DOHH2 (cell line): Measurements from ENCODE around the gene ZNF236.
A peak's percentile ranks its signal among the peaks of the same experiment; 100 is the strongest.

Experiments
- H3F3A ChIP-seq: fragments of 200-600 bp; sonication (generic), shearing (Covaris generic); 2 replicates; pipeline ENCODE4 v1.6.0; 2016; ENCODE audit warnings: antibody characterized with exemption, mild to moderate bottlenecking; ENCODE audit not compliant: control insufficient read depth, insufficient read depth
- H3K27ac ChIP-seq: fragments of 200-600 bp; sonication (generic); 2 replicates; pipeline ENCODE4 v1.5.1; 2014; ENCODE audit warnings: low read depth, mild to moderate bottlenecking, low read length, moderate library complexity
- H3K27me3 ChIP-seq: fragments of 200-600 bp; sonication (generic); 2 replicates; pipeline ENCODE4 v1.6.1; 2014; ENCODE audit warnings: mild to moderate bottlenecking, low read length, mixed read lengths; ENCODE audit not compliant: control insufficient read depth
- H3K36me3 ChIP-seq: fragments of 200-600 bp; sonication (generic); 2 replicates; pipeline ENCODE4 v1.6.1; 2014; ENCODE audit warnings: mild to moderate bottlenecking, low read length, moderate library complexity, mixed read lengths; ENCODE audit not compliant: control insufficient read depth
- H3K4me1 ChIP-seq: fragments of 200-600 bp; sonication (generic); 2 replicates; pipeline ENCODE4 v1.6.1; 2014; ENCODE audit warnings: mild to moderate bottlenecking, low read length, mixed read lengths; ENCODE audit not compliant: control insufficient read depth
- H3K4me2 ChIP-seq: fragments of 200-600 bp; sonication (generic); 2 replicates; pipeline ENCODE4 v1.6.0; 2014; ENCODE audit warnings: mild to moderate bottlenecking, low read length, moderate library complexity
- H3K4me3 ChIP-seq: fragments of 200-600 bp; sonication (generic); 2 replicates; pipeline ENCODE4 v1.5.1; 2014; ENCODE audit warnings: mild to moderate bottlenecking, low read length, mixed read lengths
- H3K79me2 ChIP-seq: fragments of 200-600 bp; sonication (generic); 2 replicates; pipeline ENCODE4 v1.6.1; 2014; ENCODE audit warnings: mild to moderate bottlenecking, low read length, mixed read lengths; ENCODE audit not compliant: control insufficient read depth
- H3K9me2 ChIP-seq: fragments of 200-600 bp; sonication (generic); replicated peaks from 2 replicates; pipeline ENCODE4 v1.6.1; 2014; ENCODE audit warnings: mild to moderate bottlenecking, low read length, mixed read lengths; ENCODE audit not compliant: control insufficient read depth
- H3K9me3 ChIP-seq: fragments of 200-600 bp; sonication (generic); 2 replicates; pipeline ENCODE4 v1.6.1; 2014; ENCODE audit warnings: antibody characterized with exemption, low read length, mixed read lengths; ENCODE audit not compliant: control insufficient read depth, insufficient read depth
- H4K20me1 ChIP-seq: fragments of 200-600 bp; sonication (generic); 2 replicates; pipeline ENCODE4 v1.6.0; 2014; ENCODE audit warnings: low read depth, mild to moderate bottlenecking, antibody characterized with exemption, low read length, moderate library complexity; ENCODE audit not compliant: control insufficient read depth, insufficient read depth
- EZH2phosphoT487 ChIP-seq: fragments of 200-600 bp; sonication (generic); IDR thresholded peaks from 2 replicates; pipeline ENCODE4 v1.6.1; 2017; ENCODE audit warnings: borderline replicate concordance, mild to moderate bottlenecking, antibody characterized with exemption, low read length, moderate library complexity, mixed read lengths
- TF ChIP-seq, protein P1 (sequence below): fragments of 200-600 bp; sonication (generic); IDR thresholded peaks from one replicate; pipeline ENCODE4 v1.5.1; 2014; ENCODE audit warnings: antibody characterized with exemption, mild to moderate bottlenecking, low read depth, low read length; ENCODE audit not compliant: poor library complexity, severe bottlenecking

Gene ZNF236

DNA sequence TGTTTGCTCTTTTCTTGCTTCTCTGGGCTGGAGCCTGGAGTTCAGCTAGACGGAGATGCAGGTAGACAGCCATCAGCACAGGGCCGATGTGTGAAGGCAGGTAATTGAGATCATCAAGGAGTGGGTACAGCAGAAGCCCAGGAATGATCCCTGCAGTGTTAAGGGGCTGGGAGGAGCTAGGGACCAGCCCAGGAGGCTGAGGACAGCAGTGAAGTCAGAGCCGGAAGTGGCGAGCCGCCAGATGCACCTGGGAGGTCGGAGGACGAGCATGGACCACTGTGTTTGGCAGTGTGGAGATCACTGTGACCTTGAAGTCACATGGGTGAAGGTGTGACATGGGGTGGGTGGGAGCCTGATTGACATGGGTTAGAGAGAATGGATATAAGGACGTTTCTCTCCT is 6.2 kb upstream of the ZNF236 start:
- Histone ChIP-seq H3K9me2 (no peaks in the 10 kb centered on the region), H3K79me2 (peaks cover 48% of the 10 kb centered on the region), H3K4me2 (no peak overlapping the region), H4K20me1 (no peaks in the 10 kb centered on the region), H3K27ac (no peak overlapping the region), H3F3A (no peaks in the 10 kb centered on the region), H3K27me3 (no peaks in the 10 kb centered on the region), H3K36me3 (peaks cover 26% of the 10 kb centered on the region), H3K4me1 (peaks cover 10% of the 10 kb centered on the region), H3K4me3 (no peak overlapping the region), H3K9me3 (no peaks in the 10 kb centered on the region)
- TF ChIP-seq, protein P1, sequence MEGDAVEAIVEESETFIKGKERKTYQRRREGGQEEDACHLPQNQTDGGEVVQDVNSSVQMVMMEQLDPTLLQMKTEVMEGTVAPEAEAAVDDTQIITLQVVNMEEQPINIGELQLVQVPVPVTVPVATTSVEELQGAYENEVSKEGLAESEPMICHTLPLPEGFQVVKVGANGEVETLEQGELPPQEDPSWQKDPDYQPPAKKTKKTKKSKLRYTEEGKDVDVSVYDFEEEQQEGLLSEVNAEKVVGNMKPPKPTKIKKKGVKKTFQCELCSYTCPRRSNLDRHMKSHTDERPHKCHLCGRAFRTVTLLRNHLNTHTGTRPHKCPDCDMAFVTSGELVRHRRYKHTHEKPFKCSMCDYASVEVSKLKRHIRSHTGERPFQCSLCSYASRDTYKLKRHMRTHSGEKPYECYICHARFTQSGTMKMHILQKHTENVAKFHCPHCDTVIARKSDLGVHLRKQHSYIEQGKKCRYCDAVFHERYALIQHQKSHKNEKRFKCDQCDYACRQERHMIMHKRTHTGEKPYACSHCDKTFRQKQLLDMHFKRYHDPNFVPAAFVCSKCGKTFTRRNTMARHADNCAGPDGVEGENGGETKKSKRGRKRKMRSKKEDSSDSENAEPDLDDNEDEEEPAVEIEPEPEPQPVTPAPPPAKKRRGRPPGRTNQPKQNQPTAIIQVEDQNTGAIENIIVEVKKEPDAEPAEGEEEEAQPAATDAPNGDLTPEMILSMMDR, result no peak
- no peak for TF ChIP-seq EZH2phosphoT487

DNA sequence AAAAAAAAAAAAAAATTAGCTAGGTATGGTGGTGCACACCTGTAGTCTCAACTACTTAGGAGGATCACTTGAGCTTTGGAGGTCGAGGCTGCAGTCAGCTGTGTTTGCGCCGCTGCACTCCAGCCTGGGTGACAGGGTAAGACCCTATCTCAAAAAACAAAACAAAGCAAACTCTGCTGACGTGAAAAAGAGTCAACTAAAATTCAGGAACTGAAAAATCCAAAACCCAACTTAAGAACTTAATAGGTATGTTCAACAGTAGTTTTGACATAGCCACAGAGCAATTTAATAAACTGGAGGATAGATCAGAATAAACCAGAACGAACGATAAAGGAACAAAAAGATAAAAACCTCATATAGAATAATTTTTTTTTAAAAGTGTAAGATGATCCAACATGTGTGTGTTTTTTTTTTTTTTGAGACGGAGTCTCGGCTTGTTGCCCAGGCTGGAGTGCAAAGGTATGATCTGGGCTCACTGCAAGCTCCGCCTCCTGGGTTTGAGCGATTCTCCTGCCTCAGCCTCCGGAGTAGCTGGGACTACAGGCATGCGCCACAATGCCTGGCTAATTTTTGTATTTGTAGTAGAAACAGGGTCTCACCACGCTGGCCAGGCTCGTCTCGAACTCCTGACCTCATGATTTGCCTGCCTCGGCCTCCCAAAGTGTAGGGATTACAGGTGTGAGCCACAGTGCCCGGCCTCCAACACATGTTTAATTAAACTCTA is 4.3 kb upstream of the ZNF236 start:
- Histone ChIP-seq H3K9me2 (no peaks in the 10 kb centered on the region), H4K20me1 (no peaks in the 10 kb centered on the region), H3K79me2 (peaks cover 58% of the 10 kb centered on the region), H3F3A (no peaks in the 10 kb centered on the region), H3K4me1 (peaks cover 10% of the 10 kb centered on the region), H3K9me3 (no peaks in the 10 kb centered on the region), H3K36me3 (peaks cover 32% of the 10 kb centered on the region), H3K27ac (no peak overlapping the region), H3K27me3 (no peaks in the 10 kb centered on the region), H3K4me2 (no peak overlapping the region), H3K4me3 (no peak overlapping the region)
- TF ChIP-seq EZH2phosphoT487, result no peak
- TF ChIP-seq, protein P1, result no peak

DNA sequence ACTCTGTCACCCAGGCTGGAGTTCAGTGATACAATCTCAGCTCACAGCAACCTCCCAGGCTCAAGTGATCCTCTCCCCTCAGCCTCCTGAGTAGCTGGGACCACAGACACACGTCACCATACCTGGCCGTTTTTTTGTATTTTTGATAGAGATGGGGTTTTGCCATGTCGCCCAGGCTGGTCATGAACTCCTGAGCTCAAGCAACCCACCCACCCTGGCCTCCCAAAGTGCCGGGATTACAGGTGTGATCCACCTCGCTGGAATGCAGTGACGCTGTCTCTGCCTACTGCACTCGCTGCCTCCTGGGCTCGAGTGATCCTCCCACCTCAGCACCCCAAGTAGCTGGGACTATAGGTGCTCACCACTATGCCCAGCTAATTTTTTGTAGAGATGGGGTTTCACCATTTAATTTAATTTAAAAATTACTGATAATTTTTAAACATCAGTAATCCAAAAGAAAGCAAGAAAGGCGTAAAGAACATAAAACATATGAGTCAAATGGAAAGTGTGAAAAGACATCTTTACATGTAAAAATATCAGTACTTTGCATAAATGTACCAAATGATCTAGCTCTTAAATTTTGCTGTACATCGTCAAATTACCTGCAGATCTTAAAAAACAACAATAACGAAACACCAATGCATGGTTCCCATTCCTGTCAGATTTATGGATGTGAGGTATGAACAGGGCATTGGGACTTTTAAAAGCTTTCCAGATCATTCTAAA is 2.8 kb upstream of the ZNF236 start:
- Histone ChIP-seq H3K27me3 (no peaks in the 10 kb centered on the region), H3F3A (0 out of 2 replicates have a peak, but pooled peaks cover 8% of the 10 kb centered on the region), H3K27ac (peak overlapping the region; percentile 26; the same call in 1 of the 2 replicates), H3K9me3 (no peaks in the 10 kb centered on the region), H3K9me2 (no peaks in the 10 kb centered on the region), H3K36me3 (peaks cover 32% of the 10 kb centered on the region), H3K4me3 (peak overlapping the region; percentile 86), H4K20me1 (no peaks in the 10 kb centered on the region), H3K4me1 (peaks cover 25% of the 10 kb centered on the region), H3K4me2 (peak overlapping the region; percentile 83), H3K79me2 (peaks cover 73% of the 10 kb centered on the region)
- TF ChIP-seq, protein P1, result no peak
- TF ChIP-seq EZH2phosphoT487, result no peak
